T-helper 9 cell (primary cell): ENCODE results near the gene ZNF641.

ENCODE experiments used
- DNase-seq: peaks from one replicate; pipeline ENCODE4 v3.0.0-alpha.2; 2020
- total RNA-seq, 2 donors: gene quantifications; one replicate each; lab custom pipeline; 2026; lab: John Stamatoyannopoulos, UW

The ZNF641 gene
- total RNA-seq: 35.7 to 57.2 reads per million in 2 donors

- DNase-seq: peak; percentile 80
Observed at GRCh38 chr12:48350249-48351021, at the start of gene ZNF641. TSS of gene ZNF641 (minus strand) at chr12:48350919. CDS start at chr12:48348090, 2,829 bp downstream.

- DNase-seq: no peak
Observed at GRCh38 chr12:48390026-48390425, 39.3 kb upstream of the ZNF641 start.

- DNase-seq: no peak
Observed at GRCh38 chr12:48389409-48389808, 38.7 kb upstream of the ZNF641 start.

GRCh38 chr12:48388938-48389337 is 38.2 kb upstream of the ZNF641 start:
- DNase-seq: no peak

GRCh38 chr12:48388460-48388859 is 37.7 kb upstream of the ZNF641 start:
- no peak for DNase-seq

- DNase-seq: no peak
Observed at GRCh38 chr12:48380596-48380995, 29.9 kb upstream of the ZNF641 start.

GRCh38 chr12:48379794-48380193 is 29.1 kb upstream of the ZNF641 start:
- no peak for DNase-seq

GRCh38 chr12:48377646-48378045 is 26.9 kb upstream of the ZNF641 start:
- DNase-seq: no peak

- no peak for DNase-seq
Observed at GRCh38 chr12:48374164-48374563, 23.4 kb upstream of the ZNF641 start.

GRCh38 chr12:48366131-48366530 is 15.4 kb upstream of the ZNF641 start:
- no peak for DNase-seq

GRCh38 chr12:48361664-48362339 is 11.1 kb upstream of the ZNF641 start:
- DNase-seq: no peak

GRCh38 chr12:48358937-48359513 is 8.3 kb upstream of the ZNF641 start:
- no peak for DNase-seq

- no peak for DNase-seq
Observed at GRCh38 chr12:48356041-48356768, 5.5 kb upstream of the ZNF641 start.

- no peak for DNase-seq
Observed at GRCh38 chr12:48352157-48352760, 1.5 kb upstream of the ZNF641 start.

GRCh38 chr12:48351022-48351708 is 446 bp upstream of the ZNF641 start:
- DNase-seq: no peak

- no peak for DNase-seq
Observed at GRCh38 chr12:48349471-48349870, 1.2 kb downstream of the ZNF641 start.

GRCh38 chr12:48342980-48343379 is 7.7 kb downstream of the ZNF641 start:
- no peak for DNase-seq

- DNase-seq: no peak
Observed at GRCh38 chr12:48340943-48341342, 9.8 kb downstream of the ZNF641 start.

GRCh38 chr12:48339442-48340117 is 11.1 kb downstream of the ZNF641 start:
- DNase-seq: no peak

GRCh38 chr12:48336564-48336963 is 14.2 kb downstream of the ZNF641 start:
- no peak for DNase-seq

GRCh38 chr12:48336061-48336460 is 14.7 kb downstream of the ZNF641 start:
- no peak for DNase-seq

- DNase-seq: no peak
Observed at GRCh38 chr12:48334808-48335207, 15.9 kb downstream of the ZNF641 start.
